OCI-LY1 (cell line): ENCODE data around the gene ANKRD1.

Experiments used
- H2AFZ ChIP-seq: fragments of 200-600 bp; sonication (generic), shearing (Covaris generic); 2 replicates; pipeline ENCODE4 v1.6.0; 2014; ENCODE audit warnings: antibody characterized with exemption, mild to moderate bottlenecking, low read length
- H3F3A ChIP-seq: fragments of 200-600 bp; sonication (generic), shearing (Covaris generic); 2 replicates; pipeline ENCODE4 v1.6.0; 2014; ENCODE audit warnings: mild to moderate bottlenecking, antibody characterized with exemption, low read length, moderate library complexity; ENCODE audit not compliant: insufficient read depth
- H3K27ac ChIP-seq: fragments of 200-600 bp; sonication (generic); 2 replicates; pipeline ENCODE4 v1.5.1; 2014; ENCODE audit warnings: low read length, mixed run types, mild to moderate bottlenecking, low read depth; ENCODE audit not compliant: poor library complexity, severe bottlenecking
- H3K27me3 ChIP-seq: fragments of 200-600 bp; sonication (generic); 2 replicates; pipeline ENCODE4 v1.6.0; 2014; ENCODE audit warnings: antibody characterized with exemption, mild to moderate bottlenecking, low read length, moderate library complexity; ENCODE audit not compliant: insufficient read depth
- H3K36me3 ChIP-seq: fragments of 200-600 bp; sonication (generic); 2 replicates; pipeline ENCODE4 v1.6.1; 2014; ENCODE audit warnings: mild to moderate bottlenecking, antibody characterized with exemption, low read length, moderate library complexity, mixed read lengths; ENCODE audit not compliant: insufficient read depth
- H3K4me1 ChIP-seq: fragments of 200-600 bp; sonication (generic); 2 replicates; pipeline ENCODE4 v1.5.1; 2014; ENCODE audit warnings: mild to moderate bottlenecking, low read length, moderate library complexity; ENCODE audit not compliant: insufficient read depth, severe bottlenecking
- H3K4me2 ChIP-seq: fragments of 200-600 bp; sonication (generic), shearing (Covaris generic); 2 replicates; pipeline ENCODE4 v1.6.1; 2014; ENCODE audit warnings: low read length
- H3K4me3 ChIP-seq: fragments of 200-600 bp; sonication (generic); 2 replicates; pipeline ENCODE4 v1.5.1; 2014; ENCODE audit warnings: low read length, low read depth, mild to moderate bottlenecking, mixed read lengths; ENCODE audit not compliant: poor library complexity, severe bottlenecking
- H3K79me2 ChIP-seq: fragments of 200-600 bp; shearing (Covaris generic); 2 replicates; pipeline ENCODE4 v1.6.1; 2016; ENCODE audit warnings: mixed run types, low read length, mixed read lengths; ENCODE audit not compliant: insufficient read depth
- H3K9ac ChIP-seq: fragments of 200-600 bp; sonication (generic), shearing (Covaris generic); 2 replicates; pipeline ENCODE4 v1.6.1; 2014; ENCODE audit warnings: mild to moderate bottlenecking, low read length, mixed read lengths
- H3K9me2 ChIP-seq: fragments of 200-600 bp; sonication (generic), shearing (Covaris generic); 2 replicates; pipeline ENCODE4 v1.6.1; 2014; ENCODE audit warnings: low read depth, mild to moderate bottlenecking, low read length, mixed read lengths
- H3K9me3 ChIP-seq: fragments of 200-600 bp; shearing (Covaris generic); 2 replicates; pipeline ENCODE4 v1.6.1; 2014; ENCODE audit warnings: low read length, mixed read lengths
- H4K20me1 ChIP-seq: fragments of 200-600 bp; sonication (generic), shearing (Covaris generic); 2 replicates; pipeline ENCODE4 v1.6.0; 2016; ENCODE audit warnings: mild to moderate bottlenecking, low read length; ENCODE audit not compliant: insufficient read depth
- CTCF ChIP-seq: fragments of 200-600 bp; sonication (generic), shearing (Covaris generic); IDR thresholded peaks from 2 replicates; pipeline ENCODE4 v1.5.1; 2017; ENCODE audit warnings: mild to moderate bottlenecking, antibody characterized with exemption, low read length, moderate library complexity, mixed read lengths
- EZH2 ChIP-seq: fragments of 200-600 bp; sonication (generic), shearing (Covaris generic); IDR thresholded peaks from 2 replicates; pipeline ENCODE4 v1.8.0; 2017; ENCODE audit warnings: borderline replicate concordance, mixed run types, mild to moderate bottlenecking, antibody characterized with exemption, low read length, moderate library complexity, mixed read lengths

ANKRD1 gene

GRCh38 chr10:90965720-90966119, 44.8 kb upstream of the ANKRD1 start:
- TF ChIP-seq EZH2 (no peak), CTCF (no peak)
- no peak overlapping the region for H3K27ac ChIP-seq
- no peaks in the 10 kb centered on the region for H3K9me2 ChIP-seq
- no peaks in the 10 kb centered on the region for H3F3A ChIP-seq
- H4K20me1 ChIP-seq = no peaks in the 10 kb centered on the region
- H3K79me2 ChIP-seq = no peaks in the 10 kb centered on the region
- H3K9me3 ChIP-seq = no peaks in the 10 kb centered on the region
- H3K27me3 ChIP-seq = no peaks in the 10 kb centered on the region
- no peak overlapping the region for H3K4me2 ChIP-seq
- no peak overlapping the region for H2AFZ ChIP-seq
- H3K4me3 ChIP-seq = no peak overlapping the region
- H3K9ac ChIP-seq = no peak overlapping the region
- H3K36me3 ChIP-seq = no peaks in the 10 kb centered on the region
- H3K4me1 ChIP-seq = no peaks in the 10 kb centered on the region

GRCh38 chr10:90964781-90965465, 44.0 kb upstream of the ANKRD1 start:
- Histone ChIP-seq H3K4me1 (no peaks in the 10 kb centered on the region), H3K27ac (no peak overlapping the region), H4K20me1 (no peaks in the 10 kb centered on the region), H3K9ac (no peak overlapping the region), H3K27me3 (no peaks in the 10 kb centered on the region), H3K36me3 (no peaks in the 10 kb centered on the region), H2AFZ (no peak overlapping the region), H3K9me2 (no peaks in the 10 kb centered on the region), H3K9me3 (no peaks in the 10 kb centered on the region), H3K4me3 (no peak overlapping the region), H3K4me2 (no peak overlapping the region), H3K79me2 (no peaks in the 10 kb centered on the region), H3F3A (no peaks in the 10 kb centered on the region)
- TF ChIP-seq CTCF (no peak), EZH2 (no peak)

DNA sequence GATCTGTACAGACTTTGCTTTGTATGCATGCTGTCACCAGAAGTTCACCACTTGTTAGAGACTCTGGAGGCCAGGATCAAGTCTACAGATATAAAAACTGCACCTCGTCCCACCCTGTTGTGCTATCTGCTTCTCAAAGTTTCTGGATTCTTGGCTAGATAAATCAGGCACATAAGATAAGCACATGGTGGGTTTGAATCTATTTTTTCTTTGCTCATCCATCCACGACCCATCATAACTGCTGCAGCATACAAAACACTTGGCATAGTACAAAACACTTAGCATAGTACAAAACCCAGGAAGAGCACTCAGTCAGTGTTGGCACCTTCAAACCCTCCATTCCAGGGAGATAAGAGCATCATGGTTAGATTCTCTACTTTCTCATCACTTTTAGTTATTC, 42.4 kb upstream of the ANKRD1 start:
- no peak overlapping the region for H3K9ac ChIP-seq
- H3K4me3 ChIP-seq = no peak overlapping the region
- no peaks in the 10 kb centered on the region for H4K20me1 ChIP-seq
- no peaks in the 10 kb centered on the region for H3F3A ChIP-seq
- H3K36me3 ChIP-seq = no peaks in the 10 kb centered on the region
- H3K9me3 ChIP-seq = no peaks in the 10 kb centered on the region
- no peaks in the 10 kb centered on the region for H3K27me3 ChIP-seq
- H3K4me2 ChIP-seq = no peak overlapping the region
- H3K4me1 ChIP-seq = no peaks in the 10 kb centered on the region
- H3K27ac ChIP-seq = no peak overlapping the region
- H2AFZ ChIP-seq = no peak overlapping the region
- H3K9me2 ChIP-seq = no peaks in the 10 kb centered on the region
- H3K79me2 ChIP-seq = no peaks in the 10 kb centered on the region
- TF ChIP-seq EZH2 (no peak), CTCF (no peak)
